CD4-positive, alpha-beta T cell treated with Interleukin-4 for 4 hours (primary cell): ENCODE measurements around the gene MXRA8.
"Not testable (repeated sequence)": the region's sequence is repeated elsewhere in the genome, so short reads cannot be mapped to it uniquely, and the experiment has no call there.

Source experiments
- DNase-seq: peaks from one replicate; pipeline ENCODE4 v3.0.0-alpha.2; 2020

Gene MXRA8

GRCh38 chr1:1318777-1319645, 39.3 kb downstream of the MXRA8 start:
- no peak for DNase-seq

GRCh38 chr1:1318131-1318652, 40.2 kb downstream of the MXRA8 start:
- DNase-seq: no peak

- DNase-seq: no peak
These were observed 40.9 kb downstream of the MXRA8 start for GRCh38 chr1:1317420-1317819.

GRCh38 chr1:1316199-1316598, 42.2 kb downstream of the MXRA8 start:
- not testable (repeated sequence) for DNase-seq

- DNase-seq: no peak
These were observed 42.9 kb downstream of the MXRA8 start for GRCh38 chr1:1315435-1315954.

- no peak for DNase-seq
These were observed 43.5 kb downstream of the MXRA8 start for GRCh38 chr1:1314678-1315335.

GRCh38 chr1:1314237-1314586, 44.1 kb downstream of the MXRA8 start:
- no peak for DNase-seq

GRCh38 chr1:1313500-1314236, 44.7 kb downstream of the MXRA8 start:
- no peak for DNase-seq

- no peak for DNase-seq
These were observed 45.7 kb downstream of the MXRA8 start for GRCh38 chr1:1312450-1313314.

- DNase-seq: no peak
These were observed 46.9 kb downstream of the MXRA8 start for GRCh38 chr1:1311107-1312104.

- no peak for DNase-seq
These were observed 47.8 kb downstream of the MXRA8 start for GRCh38 chr1:1310476-1311053.

- no peak for DNase-seq
These were observed 48.3 kb downstream of the MXRA8 start for GRCh38 chr1:1310109-1310385.

- DNase-seq: no peak
These were observed 48.9 kb downstream of the MXRA8 start for GRCh38 chr1:1309251-1310108.

GRCh38 chr1:1308756-1309250, 49.6 kb downstream of the MXRA8 start:
- no peak for DNase-seq

- DNase-seq: peak; percentile 88
These were observed 50.2 kb downstream of the MXRA8 start, which contains the start of the genes ACAP3 and PUSL1 for GRCh38 chr1:1307923-1308755. Gene ACAP3, minus strand, starts transcription at chr1:1307930. Its CDS starts 115 bp downstream, at chr1:1307815. Gene PUSL1, plus strand, starts transcription at chr1:1308597. Its CDS starts 47 bp downstream, at chr1:1308644.

- DNase-seq: no peak
These were observed 51.0 kb downstream of the MXRA8 start for GRCh38 chr1:1307261-1307922.

GRCh38 chr1:1306661-1307260, 51.6 kb downstream of the MXRA8 start:
- DNase-seq: no peak
